Liver (tissue), 3 donors: ENCODE data around the gene RPS6KA2.
"Not testable (repeated sequence)": the region's sequence is repeated elsewhere in the genome, so short reads cannot be mapped to it uniquely, and the experiment has no call there.

ENCODE experiments used
- ATF3 ChIP-seq: IDR thresholded peaks from 2 replicates; pipeline ENCODE4 v1.6.1; 2016; ENCODE audit warnings: antibody characterized with exemption
- CTCF ChIP-seq: fragments of 150-350 bp; IDR thresholded peaks from 2 replicates; pipeline ENCODE4 v1.5.1; 2017; ENCODE audit warnings: improper control_type of control experiment, low read depth, low read length; ENCODE audit not compliant: missing input control
- JUND ChIP-seq, 2 donors: IDR thresholded peaks; 2 replicates each; pipeline ENCODE4 v1.6.1; 2016; ENCODE audit warnings: antibody characterized with exemption in 2 of 2
- MAX ChIP-seq: IDR thresholded peaks from 2 replicates; pipeline ENCODE4 v1.6.1; 2016; ENCODE audit warnings: antibody characterized with exemption
- RAD21 ChIP-seq, 2 donors: IDR thresholded peaks; 2 replicates each; pipeline ENCODE4 v1.6.1; 2016; ENCODE audit warnings: antibody characterized with exemption in 2 of 2, mild to moderate bottlenecking in 2 of 2
- REST ChIP-seq: IDR thresholded peaks from 2 replicates; pipeline ENCODE4 v1.6.1; 2016; ENCODE audit warnings: antibody characterized with exemption, mild to moderate bottlenecking
- TAF1 ChIP-seq: conservative IDR thresholded peaks from 2 replicates; pipeline ENCODE4 v1.6.1; 2016; ENCODE audit warnings: antibody characterized with exemption, mild to moderate bottlenecking
- YY1 ChIP-seq: IDR thresholded peaks from 2 replicates; pipeline ENCODE4 v1.6.1; 2016; ENCODE audit warnings: antibody characterized with exemption, mild to moderate bottlenecking
- donor health status: healthy.
- donor health status: healthy.

- not testable (repeated sequence) for TF ChIP-seq CTCF; TAF1; ATF3; JUND (IDR thresholded peaks at IDR 0.05); RAD21 (IDR thresholded peaks at IDR 0.05); YY1; MAX; REST
These were observed 234.1 kb downstream of the RPS6KA2 start for GRCh38 chr6:166392755-166393534.
